HFFc6 (cell line): ENCODE measurements around the gene CAMK2B. TPM values are rescaled to one million over a fixed set of nuclear protein-coding genes. Genes with fewer than 3 reads are reported as not detected.

Experiments
- DNase-seq: peaks from one replicate; pipeline ENCODE4 v3.0.0-alpha.2; 2018
- H3K27ac Mint-ChIP-seq: 2 replicates; pipeline ENCODE4 v1.8.0; 2020; ENCODE audit warnings: mild to moderate bottlenecking, mixed read lengths
- H3K27me3 Mint-ChIP-seq: 2 replicates; pipeline ENCODE4 v1.8.0; 2021; ENCODE audit warnings: mild to moderate bottlenecking, moderate library complexity, mixed read lengths; ENCODE audit not compliant: insufficient read depth
- H3K36me3 Mint-ChIP-seq: 2 replicates; pipeline ENCODE4 v1.8.0; 2021; ENCODE audit warnings: low read depth, mixed read lengths
- H3K4me1 Mint-ChIP-seq: 2 replicates; pipeline ENCODE4 v1.8.0; 2020; ENCODE audit warnings: low read depth, mixed read lengths
- H3K4me3 Mint-ChIP-seq: 2 replicates; pipeline ENCODE4 v1.8.0; 2020; ENCODE audit warnings: mild to moderate bottlenecking, moderate library complexity, mixed read lengths
- H3K9me3 Mint-ChIP-seq: 2 replicates; pipeline ENCODE4 v1.8.0; 2020; ENCODE audit warnings: mild to moderate bottlenecking, mixed read lengths
- total RNA-seq, 6 experiments: library from RNA; stranded (reverse); fragmentation: NEBNext Ultra II Directional; extraction: Animal tissue kit (Norgen Biotek cat#: 25700); gene quantifications; 2 replicates in 1 of 6; 3 replicates in 5 of 6; pipeline ENCODE4 v1.2.3, GENCODE V29; 2021
- TF ChIP-seq, protein P1 (sequence below): fragments of 200-600 bp; sonication (generic); IDR thresholded peaks from 2 replicates; pipeline ENCODE4 v1.5.0; 2021; ENCODE audit warnings: antibody characterized with exemption, mild to moderate bottlenecking

The CAMK2B gene
- total RNA-seq, 6 experiments from 2014 or later, result 0.11 to 0.41 TPM; not detected in 4

DNA sequence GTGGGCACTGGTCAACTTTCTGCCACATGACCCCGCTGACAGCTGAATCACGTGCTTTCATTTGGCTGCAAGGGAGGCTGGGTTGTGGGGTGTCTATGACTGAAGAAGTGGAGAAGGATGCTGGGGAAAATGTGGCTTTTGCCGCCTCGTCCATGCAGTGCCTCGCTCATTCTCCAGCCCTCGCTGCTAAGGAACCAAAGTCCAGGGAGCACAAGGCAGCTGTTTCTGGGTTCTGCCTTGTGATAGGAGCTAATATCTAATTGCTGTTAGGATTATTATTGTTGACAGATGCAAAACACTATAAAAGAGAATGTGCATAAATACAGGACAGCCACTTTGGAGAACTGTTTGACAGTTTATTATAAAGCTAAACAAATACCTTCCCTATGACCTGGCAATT is 4.9 kb upstream of the CAMK2B start:
- Mint-ChIP-seq H3K4me3 (no peak overlapping the region), H3K27me3 (peaks cover 32% of the 10 kb centered on the region), H3K36me3 (no peaks in the 10 kb centered on the region), H3K4me1 (peaks cover 19% of the 10 kb centered on the region), H3K27ac (no peak overlapping the region), H3K9me3 (no peaks in the 10 kb centered on the region)
- TF ChIP-seq, protein P1, sequence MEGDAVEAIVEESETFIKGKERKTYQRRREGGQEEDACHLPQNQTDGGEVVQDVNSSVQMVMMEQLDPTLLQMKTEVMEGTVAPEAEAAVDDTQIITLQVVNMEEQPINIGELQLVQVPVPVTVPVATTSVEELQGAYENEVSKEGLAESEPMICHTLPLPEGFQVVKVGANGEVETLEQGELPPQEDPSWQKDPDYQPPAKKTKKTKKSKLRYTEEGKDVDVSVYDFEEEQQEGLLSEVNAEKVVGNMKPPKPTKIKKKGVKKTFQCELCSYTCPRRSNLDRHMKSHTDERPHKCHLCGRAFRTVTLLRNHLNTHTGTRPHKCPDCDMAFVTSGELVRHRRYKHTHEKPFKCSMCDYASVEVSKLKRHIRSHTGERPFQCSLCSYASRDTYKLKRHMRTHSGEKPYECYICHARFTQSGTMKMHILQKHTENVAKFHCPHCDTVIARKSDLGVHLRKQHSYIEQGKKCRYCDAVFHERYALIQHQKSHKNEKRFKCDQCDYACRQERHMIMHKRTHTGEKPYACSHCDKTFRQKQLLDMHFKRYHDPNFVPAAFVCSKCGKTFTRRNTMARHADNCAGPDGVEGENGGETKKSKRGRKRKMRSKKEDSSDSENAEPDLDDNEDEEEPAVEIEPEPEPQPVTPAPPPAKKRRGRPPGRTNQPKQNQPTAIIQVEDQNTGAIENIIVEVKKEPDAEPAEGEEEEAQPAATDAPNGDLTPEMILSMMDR, result no peak
- no peak for DNase-seq

DNA sequence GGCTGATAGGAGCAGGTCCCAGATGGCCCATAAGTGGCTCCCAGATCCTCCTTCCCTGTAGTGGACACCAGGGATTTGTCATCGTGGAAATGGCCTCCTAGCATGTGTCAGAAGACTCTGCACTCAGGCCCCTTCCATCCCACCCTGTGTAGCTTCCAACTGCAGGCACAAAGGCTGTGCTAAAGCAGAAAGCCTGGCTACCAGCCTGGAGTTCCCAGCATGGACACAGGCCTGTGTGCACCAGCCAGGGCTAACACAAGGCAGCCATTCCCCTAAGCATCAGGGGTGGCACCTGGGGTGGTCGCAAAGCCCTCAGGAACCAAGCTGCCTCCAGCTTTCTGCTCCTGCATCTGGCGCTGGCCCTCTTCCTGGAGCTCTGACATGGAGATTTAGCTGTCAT is 4.5 kb upstream of the CAMK2B start:
- H3K4me1 Mint-ChIP-seq, result peaks cover 19% of the 10 kb centered on the region
- no peaks in the 10 kb centered on the region for H3K36me3 Mint-ChIP-seq
- TF ChIP-seq, protein P1, result no peak
- H3K9me3 Mint-ChIP-seq, result no peaks in the 10 kb centered on the region
- DNase-seq, result no peak
- H3K4me3 Mint-ChIP-seq, result no peak overlapping the region
- peaks cover 32% of the 10 kb centered on the region for H3K27me3 Mint-ChIP-seq
- H3K27ac Mint-ChIP-seq, result no peak overlapping the region

DNA sequence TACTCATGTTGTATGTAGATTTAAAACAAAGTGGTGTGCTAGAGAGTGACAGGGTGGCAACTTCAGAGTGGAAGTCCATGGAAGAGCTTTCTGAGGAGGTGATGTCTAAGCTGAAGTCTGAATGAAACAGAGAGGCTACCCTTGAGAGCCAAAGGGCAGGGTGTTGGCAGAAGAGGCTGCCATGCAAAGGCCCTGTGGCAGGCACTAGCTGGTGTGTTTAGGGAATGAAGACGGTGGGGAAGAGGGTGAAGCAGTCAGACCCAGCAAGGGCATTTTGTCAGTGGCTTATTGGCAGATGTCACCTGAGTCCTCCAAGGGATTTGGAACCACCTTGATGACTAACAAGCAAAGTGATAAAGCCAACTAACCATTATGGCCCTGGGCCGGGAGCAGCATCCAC is 3.7 kb upstream of the CAMK2B start:
- H3K9me3 Mint-ChIP-seq, result no peaks in the 10 kb centered on the region
- no peaks in the 10 kb centered on the region for H3K36me3 Mint-ChIP-seq
- peaks cover 38% of the 10 kb centered on the region for H3K27me3 Mint-ChIP-seq
- DNase-seq, result no peak
- H3K27ac Mint-ChIP-seq, result no peak overlapping the region
- peaks cover 19% of the 10 kb centered on the region for H3K4me1 Mint-ChIP-seq
- TF ChIP-seq, protein P1, result no peak
- H3K4me3 Mint-ChIP-seq, result no peak overlapping the region

DNA sequence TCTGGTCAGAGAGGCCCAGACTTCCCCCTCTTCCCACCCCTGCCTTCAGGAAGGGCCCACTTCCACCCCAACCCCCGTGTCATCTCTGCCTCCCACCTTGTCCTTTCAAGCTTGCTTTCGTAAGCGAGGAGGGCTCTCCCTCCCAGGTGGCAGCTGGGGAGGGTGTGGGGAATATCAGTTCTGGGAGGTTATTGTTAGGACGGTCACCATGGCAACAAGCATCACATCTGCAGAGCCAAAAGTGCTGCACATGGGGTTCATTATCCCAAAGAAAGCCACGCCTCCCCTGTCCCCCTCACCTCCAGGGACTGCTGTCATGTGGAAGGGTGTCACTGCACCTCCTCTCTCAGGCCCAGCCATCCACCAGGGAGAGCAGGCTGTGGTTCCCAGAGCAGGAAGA is 2.6 kb upstream of the CAMK2B start:
- peaks cover 11% of the 10 kb centered on the region for H3K4me1 Mint-ChIP-seq
- no peak overlapping the region for H3K4me3 Mint-ChIP-seq
- TF ChIP-seq, protein P1, result no peak
- H3K27me3 Mint-ChIP-seq, result peaks cover 40% of the 10 kb centered on the region
- no peak for DNase-seq
- H3K36me3 Mint-ChIP-seq, result no peaks in the 10 kb centered on the region
- no peak overlapping the region; the same call in 1 of the 2 replicates for H3K27ac Mint-ChIP-seq
- H3K9me3 Mint-ChIP-seq, result no peaks in the 10 kb centered on the region

DNA sequence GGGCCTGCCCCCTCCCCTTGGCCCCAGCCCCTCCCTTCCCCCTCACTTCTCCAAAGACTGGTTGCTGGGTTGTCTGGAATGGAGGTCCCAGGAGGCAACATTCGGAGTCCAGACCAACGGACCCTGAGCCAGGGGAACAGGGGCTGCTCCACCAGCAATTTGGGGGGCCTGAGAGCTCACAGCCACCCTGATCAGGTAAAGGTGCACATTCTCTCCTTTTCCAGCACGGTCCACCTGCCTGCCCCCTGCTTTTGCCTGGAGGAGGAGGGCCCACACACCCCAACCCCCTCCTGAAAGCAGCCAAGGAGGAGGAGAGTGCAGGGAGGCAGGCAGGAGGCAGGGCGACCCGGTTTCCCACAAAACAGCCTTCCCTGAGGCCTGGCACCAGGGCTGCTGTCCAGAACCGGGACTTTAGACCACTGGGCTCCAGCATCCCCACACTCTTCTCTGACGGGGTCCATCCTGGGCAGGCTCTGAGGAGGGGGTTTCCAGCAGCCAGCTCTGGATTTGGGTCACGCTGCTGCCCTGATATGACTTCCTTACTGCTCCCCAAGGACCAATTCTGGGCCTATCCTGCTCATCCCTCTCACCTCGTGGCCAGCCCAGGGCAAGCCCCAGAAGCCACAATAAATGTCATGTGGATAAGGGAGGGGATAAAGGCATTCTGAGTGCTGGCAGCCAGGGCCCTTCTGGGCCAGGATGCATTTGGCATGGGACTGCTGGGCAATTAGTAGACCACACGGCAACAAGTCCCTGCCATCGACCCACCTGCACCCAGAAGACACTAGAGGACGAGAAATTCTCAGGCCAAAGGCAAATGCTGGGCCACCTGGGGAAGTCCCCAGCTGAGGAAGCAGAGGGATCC is 1.1 kb upstream of the CAMK2B start:
- DNase-seq, result no peak
- Mint-ChIP-seq H3K4me3 (no peak overlapping the region), H3K27me3 (peaks cover 38% of the 10 kb centered on the region), H3K27ac (no peak overlapping the region), H3K9me3 (no peaks in the 10 kb centered on the region), H3K36me3 (no peaks in the 10 kb centered on the region), H3K4me1 (peaks cover 11% of the 10 kb centered on the region)
- TF ChIP-seq, protein P1, result no peak
